ENCODE results near the gene ALK. TPM values are rescaled to one million over a fixed set of nuclear protein-coding genes. Genes with fewer than 3 reads are reported as not detected.

ALK gene
- total RNA-seq, 1 experiment from 2014 or later = not detected

DNA sequence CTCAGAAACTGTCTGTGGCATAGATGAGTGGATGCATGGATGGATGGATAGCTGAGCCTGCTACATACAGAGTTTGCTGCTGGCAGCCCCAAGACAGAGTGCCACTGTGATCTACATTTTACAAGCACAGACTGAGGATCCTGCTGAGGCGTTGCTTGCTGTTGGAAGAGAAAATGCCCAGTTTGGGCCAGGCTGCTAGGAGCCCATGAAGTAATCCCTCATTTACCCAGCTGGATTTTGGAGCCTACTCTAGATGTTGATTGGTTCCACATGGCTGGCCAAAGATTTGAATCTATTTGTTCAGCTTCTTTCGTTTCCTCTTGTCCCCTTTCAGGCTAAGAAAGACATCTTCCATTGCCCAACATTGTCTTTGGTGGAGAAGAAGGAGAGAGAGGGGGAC lies 544.8 kb downstream of the ALK start:
- H2AFZ ChIP-seq (ENCODE audit: low read length) = no peak overlapping the region
- H4K5ac ChIP-seq (ENCODE audit: insufficient read length, low read depth, low read length) = no peak overlapping the region
- no peak overlapping the region for H2BK20ac ChIP-seq (ENCODE audit: low read depth, low read length, poor library complexity, severe bottlenecking)
- no peak overlapping the region for H3K4me3 Mint-ChIP-seq
- H3K9me3 ChIP-seq (ENCODE audit: control insufficient read depth, low read depth, low read length) = no peaks in the 10 kb centered on the region
- H4K91ac ChIP-seq (ENCODE audit: insufficient read length, low read depth, low read length) = no peak overlapping the region
- no peaks in the 10 kb centered on the region for H3K79me2 ChIP-seq (ENCODE audit: insufficient read depth, low read length)
- no peaks in the 10 kb centered on the region for H4K20me1 ChIP-seq (ENCODE audit: control insufficient read depth, insufficient read depth, insufficient read length)
- peaks cover 3% of the 10 kb centered on the region; the same call in 1 of the 2 replicates for H3K4me1 ChIP-seq (ENCODE audit: insufficient read depth, low read length)
- H3K14ac ChIP-seq (ENCODE audit: insufficient read depth, low read length) = no peak overlapping the region
- peaks cover 2% of the 10 kb centered on the region; the same call in 1 of the 2 replicates for H3K27me3 Mint-ChIP-seq (ENCODE audit: low read depth)
- no peak overlapping the region for H2AK5ac ChIP-seq (ENCODE audit: insufficient read length, low read length)
- H3T11ph ChIP-seq (ENCODE audit: low read length) = no peak overlapping the region
- H3K9me3 Mint-ChIP-seq = peaks cover 0 to 9% of the 10 kb centered on the region in 2 experiments; a peak in 4 of 5 replicates
- H3K27ac Mint-ChIP-seq = no peak overlapping the region
- H3K9ac ChIP-seq (ENCODE audit: extremely low read depth, insufficient read length, low read length) = no peak overlapping the region
- H2BK5ac ChIP-seq (ENCODE audit: insufficient read length, low read length) = no peak overlapping the region
- no peak overlapping the region for H4K8ac ChIP-seq (replicated peaks; ENCODE audit: insufficient read length, low read depth, low read length)
- no peak overlapping the region for H2BK12ac ChIP-seq (ENCODE audit: insufficient read length, low read depth, low read length)
- H3K4me2 ChIP-seq (ENCODE audit: insufficient read depth, insufficient read length, low read length) = no peak overlapping the region
- H3K4me1 Mint-ChIP-seq = peaks cover 16% of the 10 kb centered on the region in 2 experiments
- H3K56ac ChIP-seq (ENCODE audit: insufficient read length, low read depth, low read length) = no peak overlapping the region
- no peaks in the 10 kb centered on the region for H3K79me1 ChIP-seq (ENCODE audit: insufficient read depth, low read depth, low read length, poor library complexity, severe bottlenecking)
- H2BK120ac ChIP-seq (ENCODE audit: low read depth, low read length, poor library complexity, severe bottlenecking) = no peak overlapping the region
- H3K23me2 ChIP-seq (ENCODE audit: insufficient read length, low read depth, low read length, poor library complexity, severe bottlenecking) = no peaks in the 10 kb centered on the region
- no peaks in the 10 kb centered on the region for H3K27me3 ChIP-seq (ENCODE audit: insufficient read depth, low read length)
- peaks cover 0 to 12% (median 0%) of the 10 kb centered on the region in 3 experiments; a peak in 3 of 7 replicates for H3K36me3 Mint-ChIP-seq (ENCODE audit: insufficient read depth in 1 of 3, low read depth in 3 of 3)
- TF ChIP-seq, protein P1, sequence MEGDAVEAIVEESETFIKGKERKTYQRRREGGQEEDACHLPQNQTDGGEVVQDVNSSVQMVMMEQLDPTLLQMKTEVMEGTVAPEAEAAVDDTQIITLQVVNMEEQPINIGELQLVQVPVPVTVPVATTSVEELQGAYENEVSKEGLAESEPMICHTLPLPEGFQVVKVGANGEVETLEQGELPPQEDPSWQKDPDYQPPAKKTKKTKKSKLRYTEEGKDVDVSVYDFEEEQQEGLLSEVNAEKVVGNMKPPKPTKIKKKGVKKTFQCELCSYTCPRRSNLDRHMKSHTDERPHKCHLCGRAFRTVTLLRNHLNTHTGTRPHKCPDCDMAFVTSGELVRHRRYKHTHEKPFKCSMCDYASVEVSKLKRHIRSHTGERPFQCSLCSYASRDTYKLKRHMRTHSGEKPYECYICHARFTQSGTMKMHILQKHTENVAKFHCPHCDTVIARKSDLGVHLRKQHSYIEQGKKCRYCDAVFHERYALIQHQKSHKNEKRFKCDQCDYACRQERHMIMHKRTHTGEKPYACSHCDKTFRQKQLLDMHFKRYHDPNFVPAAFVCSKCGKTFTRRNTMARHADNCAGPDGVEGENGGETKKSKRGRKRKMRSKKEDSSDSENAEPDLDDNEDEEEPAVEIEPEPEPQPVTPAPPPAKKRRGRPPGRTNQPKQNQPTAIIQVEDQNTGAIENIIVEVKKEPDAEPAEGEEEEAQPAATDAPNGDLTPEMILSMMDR (conservative IDR thresholded peaks at IDR 0.05) = no peak
- H3K4ac ChIP-seq (ENCODE audit: low read depth, low read length) = no peak overlapping the region
- H2BK15ac ChIP-seq (ENCODE audit: low read depth, low read length) = no peak overlapping the region
- no peak overlapping the region for H3K18ac ChIP-seq (ENCODE audit: insufficient read length, low read depth, low read length)
- no peak for DNase-seq
- WGBS (ENCODE audit: extremely low coverage, insufficient read length, low lambda C conversion rate) = no CpG with 5 or more reads among the region's 2 CpGs
- no peak overlapping the region for H3K27ac ChIP-seq (ENCODE audit: insufficient read length, low read depth, low read length)
- H3K23ac ChIP-seq (ENCODE audit: insufficient read length, low read depth, low read length) = no peak overlapping the region
